SU-DHL-6 (cell line): ENCODE results near the gene ZBED2.

Experiments used
- H2AFZ ChIP-seq: fragments of 200-600 bp; sonication (generic); 2 replicates; pipeline ENCODE4 v1.6.1; 2014; ENCODE audit warnings: low read depth, mild to moderate bottlenecking, moderate library complexity, mixed read lengths, antibody characterized with exemption, low read length; ENCODE audit not compliant: severe bottlenecking
- H3F3A ChIP-seq: fragments of 200-600 bp; shearing (Covaris generic); 2 replicates; pipeline ENCODE4 v1.6.0; 2016; ENCODE audit warnings: antibody characterized with exemption, mild to moderate bottlenecking; ENCODE audit not compliant: insufficient read depth
- H3K27ac ChIP-seq: fragments of 200-600 bp; sonication (generic); 2 replicates; pipeline ENCODE4 v1.5.1; 2016; ENCODE audit warnings: low read depth, mild to moderate bottlenecking, low read length, moderate library complexity, mixed read lengths
- H3K27me3 ChIP-seq: fragments of 200-600 bp; sonication (generic), shearing (Covaris generic); 2 replicates; pipeline ENCODE4 v1.6.0; 2014; ENCODE audit warnings: mild to moderate bottlenecking, low read length
- H3K36me3 ChIP-seq: fragments of 200-600 bp; sonication (generic); 2 replicates; pipeline ENCODE4 v1.6.1; 2014; ENCODE audit warnings: mild to moderate bottlenecking, low read length, mixed read lengths
- H3K4me2 ChIP-seq: fragments of 300-600, 200-600 bp; shearing (Covaris generic), sonication (generic); 2 replicates; pipeline ENCODE4 v1.6.0; 2014; ENCODE audit warnings: low read length, low read depth, mild to moderate bottlenecking; ENCODE audit not compliant: poor library complexity, severe bottlenecking
- H3K4me3 ChIP-seq: fragments of 200-600 bp; sonication (generic); 2 replicates; pipeline ENCODE4 v1.5.1; 2014; ENCODE audit warnings: antibody characterized with exemption, low read length, mild to moderate bottlenecking, mixed read lengths; ENCODE audit not compliant: insufficient read depth, poor library complexity, severe bottlenecking
- H3K79me2 ChIP-seq: fragments of 200-600 bp; sonication (generic); 2 replicates; pipeline ENCODE4 v1.6.1; 2014; ENCODE audit warnings: mild to moderate bottlenecking, low read length, moderate library complexity; ENCODE audit not compliant: insufficient read depth
- H3K9ac ChIP-seq: fragments of 200-600 bp; sonication (generic); 2 replicates; pipeline ENCODE4 v1.7.0; 2014; ENCODE audit warnings: mild to moderate bottlenecking, low read length
- H3K9me2 ChIP-seq: fragments of 200-600 bp; sonication (generic); replicated peaks from 2 replicates; pipeline ENCODE4 v1.6.1; 2014; ENCODE audit warnings: low read length; ENCODE audit not compliant: insufficient read depth
- H3K9me3 ChIP-seq: fragments of 200-600 bp; sonication (generic); 2 replicates; pipeline ENCODE4 v1.6.1; 2014; ENCODE audit warnings: low read length, mixed read lengths; ENCODE audit not compliant: insufficient read depth
- H4K20me1 ChIP-seq: fragments of 200-600 bp; sonication (generic); 2 replicates; pipeline ENCODE4 v1.6.1; 2014; ENCODE audit warnings: low read depth, mild to moderate bottlenecking, antibody characterized with exemption, low read length, moderate library complexity, mixed read lengths
- EZH2phosphoT487 ChIP-seq: fragments of 200-600 bp; sonication (generic), shearing (Covaris generic); conservative IDR thresholded peaks from 2 replicates; pipeline ENCODE4 v1.6.1; 2018; ENCODE audit warnings: mild to moderate bottlenecking, antibody characterized with exemption, low read length, moderate library complexity, mixed read lengths
- TF ChIP-seq, protein P1 (sequence below): fragments of 200-600 bp; sonication (generic); IDR thresholded peaks from one replicate; pipeline ENCODE4 v1.5.1; 2017; ENCODE audit warnings: antibody characterized with exemption, mild to moderate bottlenecking, low read length, moderate library complexity; ENCODE audit not compliant: insufficient read depth, poor library complexity, severe bottlenecking

Gene ZBED2

DNA sequence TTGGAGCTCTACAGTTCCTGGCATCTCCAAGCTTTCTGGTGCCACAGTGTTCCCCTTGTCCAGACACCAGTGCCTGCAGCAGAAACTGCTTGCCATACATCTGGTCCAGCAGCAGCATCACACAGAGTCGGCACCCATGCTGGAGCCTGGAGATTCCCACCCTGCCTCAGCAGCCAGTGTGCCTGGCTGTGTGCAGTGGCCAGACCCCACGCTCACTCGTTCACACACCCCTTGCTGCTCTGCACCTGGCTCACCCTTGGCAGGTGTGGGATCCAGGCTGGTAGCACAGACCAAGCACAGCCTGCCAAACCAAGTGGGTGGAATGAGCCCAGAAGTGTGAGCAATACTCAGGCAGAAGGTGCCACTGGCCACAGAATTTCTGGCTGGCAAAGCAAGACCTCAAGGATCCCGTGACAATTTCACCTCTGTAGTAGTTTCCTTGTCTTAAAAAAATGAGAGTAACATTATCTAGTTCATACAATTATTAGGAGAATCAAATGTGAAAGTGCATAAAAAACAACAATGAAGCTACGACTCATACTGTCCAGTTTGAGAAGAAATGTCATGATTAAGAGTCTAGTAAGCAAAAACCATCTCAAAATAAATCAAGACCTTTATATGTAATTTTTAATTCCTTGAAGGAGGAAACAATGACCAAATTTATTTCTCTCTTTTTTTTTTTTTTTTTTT is 22.9 kb upstream of the ZBED2 start:
- Histone ChIP-seq H3F3A (no peaks in the 10 kb centered on the region), H4K20me1 (no peaks in the 10 kb centered on the region), H3K79me2 (no peaks in the 10 kb centered on the region), H3K27ac (no peak overlapping the region), H3K9me2 (no peaks in the 10 kb centered on the region), H3K36me3 (no peaks in the 10 kb centered on the region), H3K9me3 (no peaks in the 10 kb centered on the region), H2AFZ (no peak overlapping the region), H3K4me2 (no peak overlapping the region), H3K4me3 (no peak overlapping the region), H3K9ac (no peak overlapping the region), H3K27me3 (no peaks in the 10 kb centered on the region; the same call in 1 of the 2 replicates)
- no peak for TF ChIP-seq EZH2phosphoT487

DNA sequence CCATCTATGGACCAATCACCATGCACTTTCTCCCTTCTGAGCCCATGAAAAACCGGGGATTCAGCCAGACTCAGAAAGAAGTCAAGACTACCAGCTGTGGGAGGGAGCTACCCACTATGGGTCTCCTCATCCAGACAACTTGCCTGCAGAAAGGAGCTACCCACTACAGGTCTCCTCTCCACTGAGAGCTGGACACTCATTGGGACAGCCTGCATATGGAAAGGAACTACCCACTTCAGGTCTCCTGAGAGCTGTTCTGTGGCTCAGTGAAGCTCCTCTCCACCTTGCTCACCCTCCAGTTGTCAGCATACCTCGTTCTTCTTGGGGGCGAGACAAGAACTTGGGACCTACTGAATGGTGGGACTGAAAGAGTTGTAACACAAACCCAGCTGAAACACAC is 22.3 kb upstream of the ZBED2 start:
- H3K4me3 ChIP-seq = no peak overlapping the region
- no peaks in the 10 kb centered on the region for H3K9me2 ChIP-seq
- TF ChIP-seq, protein P1, sequence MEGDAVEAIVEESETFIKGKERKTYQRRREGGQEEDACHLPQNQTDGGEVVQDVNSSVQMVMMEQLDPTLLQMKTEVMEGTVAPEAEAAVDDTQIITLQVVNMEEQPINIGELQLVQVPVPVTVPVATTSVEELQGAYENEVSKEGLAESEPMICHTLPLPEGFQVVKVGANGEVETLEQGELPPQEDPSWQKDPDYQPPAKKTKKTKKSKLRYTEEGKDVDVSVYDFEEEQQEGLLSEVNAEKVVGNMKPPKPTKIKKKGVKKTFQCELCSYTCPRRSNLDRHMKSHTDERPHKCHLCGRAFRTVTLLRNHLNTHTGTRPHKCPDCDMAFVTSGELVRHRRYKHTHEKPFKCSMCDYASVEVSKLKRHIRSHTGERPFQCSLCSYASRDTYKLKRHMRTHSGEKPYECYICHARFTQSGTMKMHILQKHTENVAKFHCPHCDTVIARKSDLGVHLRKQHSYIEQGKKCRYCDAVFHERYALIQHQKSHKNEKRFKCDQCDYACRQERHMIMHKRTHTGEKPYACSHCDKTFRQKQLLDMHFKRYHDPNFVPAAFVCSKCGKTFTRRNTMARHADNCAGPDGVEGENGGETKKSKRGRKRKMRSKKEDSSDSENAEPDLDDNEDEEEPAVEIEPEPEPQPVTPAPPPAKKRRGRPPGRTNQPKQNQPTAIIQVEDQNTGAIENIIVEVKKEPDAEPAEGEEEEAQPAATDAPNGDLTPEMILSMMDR = no peak
- no peak for TF ChIP-seq EZH2phosphoT487
- H3K9ac ChIP-seq = no peak overlapping the region
- no peaks in the 10 kb centered on the region for H3K27me3 ChIP-seq
- no peaks in the 10 kb centered on the region for H3F3A ChIP-seq
- H3K27ac ChIP-seq = no peak overlapping the region
- H3K9me3 ChIP-seq = no peaks in the 10 kb centered on the region
- no peaks in the 10 kb centered on the region for H3K36me3 ChIP-seq
- H3K79me2 ChIP-seq = no peaks in the 10 kb centered on the region
- H2AFZ ChIP-seq = no peak overlapping the region
- H4K20me1 ChIP-seq = no peaks in the 10 kb centered on the region
- H3K4me2 ChIP-seq = no peak overlapping the region

DNA sequence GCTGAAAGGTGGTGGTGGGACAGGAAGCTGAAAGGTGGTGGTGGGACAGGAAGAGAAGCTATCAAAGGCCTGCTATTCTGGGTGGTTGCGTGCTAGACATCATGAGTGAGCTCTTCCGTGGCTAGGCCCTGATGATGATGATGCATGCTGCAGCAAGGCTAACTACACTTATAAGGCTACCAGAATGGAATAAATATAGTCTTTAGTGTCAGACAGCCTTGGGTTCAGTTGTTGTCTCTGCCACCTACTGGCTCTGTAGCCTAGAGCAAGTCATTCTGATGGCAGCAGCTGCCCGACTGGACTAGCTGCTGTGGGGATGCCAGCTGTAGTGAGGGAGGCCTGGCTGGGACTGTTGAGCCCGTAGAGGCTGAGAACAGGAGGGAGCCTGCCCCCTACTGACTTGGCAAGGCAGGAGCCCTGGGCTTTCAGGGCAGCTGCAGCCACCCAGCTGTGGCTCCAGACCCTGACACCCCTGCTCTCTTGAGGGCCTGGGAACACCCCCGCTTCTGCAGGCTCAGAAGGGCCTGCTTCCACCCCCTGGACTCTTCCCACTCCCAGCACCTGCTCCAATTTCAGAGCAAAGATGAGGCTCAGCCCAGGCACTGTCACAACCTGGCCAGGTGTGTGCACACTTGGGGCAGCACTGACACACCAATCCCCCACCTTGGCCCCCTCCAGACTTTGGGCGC is 21.4 kb upstream of the ZBED2 start:
- no peaks in the 10 kb centered on the region for H3F3A ChIP-seq
- no peaks in the 10 kb centered on the region for H3K27me3 ChIP-seq
- no peak overlapping the region for H3K4me3 ChIP-seq
- no peak overlapping the region for H3K27ac ChIP-seq
- no peaks in the 10 kb centered on the region for H3K9me3 ChIP-seq
- TF ChIP-seq EZH2phosphoT487 = no peak
- TF ChIP-seq, protein P1 = no peak
- H3K36me3 ChIP-seq = no peaks in the 10 kb centered on the region
- no peak overlapping the region for H2AFZ ChIP-seq
- H3K9me2 ChIP-seq = no peaks in the 10 kb centered on the region
- H3K79me2 ChIP-seq = no peaks in the 10 kb centered on the region
- H4K20me1 ChIP-seq = no peaks in the 10 kb centered on the region
- no peak overlapping the region for H3K9ac ChIP-seq
- H3K4me2 ChIP-seq = no peak overlapping the region

GRCh38 chr3:111615880-111616279 is 20.7 kb upstream of the ZBED2 start:
- no peaks in the 10 kb centered on the region for H4K20me1 ChIP-seq
- H2AFZ ChIP-seq = no peak overlapping the region
- H3K79me2 ChIP-seq = no peaks in the 10 kb centered on the region
- no peaks in the 10 kb centered on the region for H3K9me2 ChIP-seq
- H3K27ac ChIP-seq = no peak overlapping the region; the same call in 1 of the 2 replicates
- no peaks in the 10 kb centered on the region for H3K27me3 ChIP-seq
- H3K9ac ChIP-seq = no peak overlapping the region
- TF ChIP-seq, protein P1 = no peak
- TF ChIP-seq EZH2phosphoT487 = no peak
- no peaks in the 10 kb centered on the region for H3F3A ChIP-seq
- no peaks in the 10 kb centered on the region for H3K9me3 ChIP-seq
- no peak overlapping the region for H3K4me3 ChIP-seq
- no peak overlapping the region for H3K4me2 ChIP-seq
- no peaks in the 10 kb centered on the region for H3K36me3 ChIP-seq
